Activated T-helper 17 cell treated with anti-CD3 and anti-CD28 coated beads, Interleukin-2, amount 50 U/mL, for 72 hours (primary cell): Measurements from ENCODE around the gene DDAH2. TPM values are rescaled to one million over a fixed set of nuclear protein-coding genes. Genes with fewer than 3 reads are reported as not detected.
"Not testable (repeated sequence)": the region's sequence is repeated elsewhere in the genome, so short reads cannot be mapped to it uniquely, and the experiment has no call there.

Experiments
- ATAC-seq: fragments of 150-1000 bp; cut with Tn5 transposase; replicated peaks from 2 replicates; pipeline ENCODE4 v1.10.0; 2021; ENCODE audit warnings: mild to moderate bottlenecking, moderate library complexity
- H3K27ac Mint-ChIP-seq: one replicate; pipeline ENCODE4 v1.8.0; 2022; ENCODE audit warnings: mixed read lengths
- H3K27me3 Mint-ChIP-seq: one replicate; pipeline ENCODE4 v1.8.0; 2022; ENCODE audit warnings: mixed read lengths
- H3K36me3 Mint-ChIP-seq: one replicate; pipeline ENCODE4 v1.8.0; 2022; ENCODE audit warnings: low read depth, mild to moderate bottlenecking, mixed read lengths
- H3K4me1 Mint-ChIP-seq: one replicate; pipeline ENCODE4 v1.8.0; 2022; ENCODE audit warnings: mixed read lengths
- H3K4me3 Mint-ChIP-seq: one replicate; pipeline ENCODE4 v1.8.0; 2022; ENCODE audit warnings: mild to moderate bottlenecking, mixed read lengths
- H3K9me3 Mint-ChIP-seq: one replicate; pipeline ENCODE4 v1.8.0; 2022; ENCODE audit warnings: mixed read lengths
- total RNA-seq, 2 donors: library from RNA; stranded (reverse); gene quantifications; one replicate each; pipeline ENCODE4 v1.2.3, GENCODE V29; 2022

The DDAH2 gene
- total RNA-seq, 2 donors from 2014 or later: 9.4 to 23.8 TPM

DNA sequence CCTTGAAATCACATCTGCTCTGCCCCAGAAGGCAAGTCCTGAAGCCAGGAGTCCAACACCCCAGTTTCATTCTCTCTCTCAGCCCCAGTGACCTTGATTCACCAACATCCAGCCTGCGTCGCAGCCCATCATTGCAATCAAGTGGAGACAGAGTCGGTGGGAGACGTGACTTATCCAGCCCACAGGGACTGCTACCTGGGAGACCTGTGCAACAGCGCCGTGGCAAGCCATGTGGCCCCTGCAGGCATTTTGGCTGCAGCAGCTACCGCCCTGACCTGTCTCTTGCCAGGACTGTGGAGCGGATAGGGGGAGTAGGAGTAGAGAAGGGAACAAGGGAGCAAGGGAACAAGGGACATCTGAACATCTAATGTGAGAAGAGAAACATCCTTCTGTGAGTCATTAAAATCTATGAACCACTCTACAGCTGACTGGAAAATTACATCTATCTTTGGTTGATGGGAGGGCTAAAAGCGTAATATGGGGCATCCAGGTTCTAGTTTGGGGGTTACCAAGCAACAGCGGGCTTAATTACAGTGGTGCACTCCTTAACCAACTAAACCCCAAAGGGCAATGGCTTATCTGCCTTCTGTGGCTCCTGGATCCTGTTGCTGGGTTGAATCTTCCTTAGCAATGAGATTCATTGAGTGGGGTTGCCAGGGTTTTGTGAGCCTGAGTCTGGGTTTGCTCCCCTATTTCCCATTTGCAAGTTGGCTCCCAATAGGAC, 11.4 kb downstream of the DDAH2 start:
- H3K27me3 Mint-ChIP-seq: no peaks in the 10 kb centered on the region
- H3K27ac Mint-ChIP-seq: no peak overlapping the region
- peaks cover 5% of the 10 kb centered on the region for H3K4me1 Mint-ChIP-seq
- no peaks in the 10 kb centered on the region for H3K9me3 Mint-ChIP-seq
- no peaks in the 10 kb centered on the region for H3K36me3 Mint-ChIP-seq
- no peak overlapping the region for H3K4me3 Mint-ChIP-seq
- ATAC-seq: no peak

GRCh38 chr6:31715022-31715958, 13.8 kb downstream of the DDAH2 start, which contains the start of gene LY6G6D:
LY6G6D (plus strand) TSS chr6:31715348; CDS start chr6:31715356, 8 bp downstream.
- no peak within 1 kb of the TSS for H3K4me3 Mint-ChIP-seq
- H3K27me3 Mint-ChIP-seq: no peaks in the 10 kb centered on the region
- no peak within 1 kb of the TSS for H3K27ac Mint-ChIP-seq
- no peak for ATAC-seq
- H3K36me3 Mint-ChIP-seq: no peaks in the 10 kb centered on the region
- no peaks in the 10 kb centered on the region for H3K9me3 Mint-ChIP-seq
- peaks cover 5% of the 10 kb centered on the region for H3K4me1 Mint-ChIP-seq

DNA sequence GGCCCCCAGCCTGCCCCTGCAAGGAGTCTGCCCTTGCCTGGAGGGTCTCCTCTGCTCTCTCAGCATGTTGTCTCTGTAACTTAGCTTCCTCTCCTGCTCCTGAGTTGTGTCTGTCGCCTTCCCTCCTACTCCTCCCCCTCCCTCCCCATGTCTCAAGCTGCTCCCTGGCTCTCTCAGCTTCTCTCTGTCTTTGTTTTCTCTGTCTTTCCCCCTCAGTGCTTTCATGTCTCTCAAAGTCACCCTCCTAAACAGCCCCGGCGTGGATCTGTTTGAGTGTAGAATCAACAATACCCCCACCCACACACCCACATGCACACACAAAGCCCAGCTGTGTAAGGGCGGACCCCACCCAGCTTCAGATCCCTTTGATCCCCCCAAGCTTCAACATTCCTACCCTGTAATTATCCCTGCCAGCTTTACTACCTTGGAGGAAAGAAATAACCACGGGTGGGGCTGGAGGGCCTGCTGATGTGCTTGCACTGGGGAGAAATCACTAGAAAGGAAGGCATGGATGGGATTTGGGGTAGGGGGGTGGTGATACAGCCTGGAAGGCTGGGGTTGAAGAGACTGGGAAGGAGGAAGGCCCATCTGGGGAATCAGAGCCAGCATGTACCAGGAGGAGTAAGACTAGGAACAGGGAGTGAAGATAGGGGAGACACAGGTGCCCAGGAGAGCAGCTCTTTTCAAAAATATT, 15.0 kb downstream of the DDAH2 start:
- no peaks in the 10 kb centered on the region for H3K27me3 Mint-ChIP-seq
- H3K9me3 Mint-ChIP-seq: no peaks in the 10 kb centered on the region
- no peak overlapping the region for H3K4me3 Mint-ChIP-seq
- no peaks in the 10 kb centered on the region for H3K36me3 Mint-ChIP-seq
- no peak overlapping the region for H3K27ac Mint-ChIP-seq
- no peak for ATAC-seq
- H3K4me1 Mint-ChIP-seq: peaks cover 5% of the 10 kb centered on the region

- Mint-ChIP-seq H3K27ac (no peak overlapping the region), H3K9me3 (no peaks in the 10 kb centered on the region), H3K36me3 (no peaks in the 10 kb centered on the region), H3K4me3 (no peak overlapping the region), H3K4me1 (peaks cover 5% of the 10 kb centered on the region), H3K27me3 (no peaks in the 10 kb centered on the region)
- no peak for ATAC-seq
Observed at GRCh38 chr6:31713465-31713864, 15.6 kb downstream of the DDAH2 start.

GRCh38 chr6:31712296-31712695, 16.8 kb downstream of the DDAH2 start:
- peaks cover 5% of the 10 kb centered on the region for H3K4me1 Mint-ChIP-seq
- ATAC-seq: no peak
- no peak overlapping the region for H3K4me3 Mint-ChIP-seq
- H3K27ac Mint-ChIP-seq: peak overlapping the region; percentile 38
- no peaks in the 10 kb centered on the region for H3K36me3 Mint-ChIP-seq
- H3K9me3 Mint-ChIP-seq: no peaks in the 10 kb centered on the region
- H3K27me3 Mint-ChIP-seq: no peaks in the 10 kb centered on the region

DNA sequence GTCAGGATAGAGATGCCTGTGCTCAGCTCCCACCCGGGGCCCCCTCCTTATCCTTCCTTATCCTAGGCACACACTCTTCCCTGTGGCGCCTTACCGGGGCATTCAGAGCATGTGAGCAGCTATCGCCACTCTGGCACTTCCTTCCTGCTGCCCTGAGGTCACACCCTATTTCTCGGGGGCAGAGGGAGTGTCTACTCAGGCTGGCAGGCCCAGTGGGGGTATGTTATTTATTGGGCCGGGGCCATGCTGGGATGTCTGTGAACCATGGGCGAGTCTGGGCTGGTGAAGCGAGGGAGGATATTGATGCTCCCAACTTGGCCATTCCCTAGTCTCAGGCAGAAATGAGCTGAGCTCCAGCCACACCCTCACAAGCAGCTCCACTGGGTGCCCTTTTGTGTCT, 17.9 kb downstream of the DDAH2 start:
- peak overlapping the region; percentile 47 for H3K27ac Mint-ChIP-seq
- no peaks in the 10 kb centered on the region for H3K9me3 Mint-ChIP-seq
- no peak for ATAC-seq
- no peak overlapping the region for H3K4me3 Mint-ChIP-seq
- H3K36me3 Mint-ChIP-seq: no peaks in the 10 kb centered on the region
- H3K27me3 Mint-ChIP-seq: no peaks in the 10 kb centered on the region
- peaks cover 5% of the 10 kb centered on the region for H3K4me1 Mint-ChIP-seq

- Mint-ChIP-seq H3K4me3 (no peak overlapping the region), H3K27me3 (no peaks in the 10 kb centered on the region)
Observed at GRCh38 chr6:31710523-31711219, 18.4 kb downstream of the DDAH2 start.

DNA sequence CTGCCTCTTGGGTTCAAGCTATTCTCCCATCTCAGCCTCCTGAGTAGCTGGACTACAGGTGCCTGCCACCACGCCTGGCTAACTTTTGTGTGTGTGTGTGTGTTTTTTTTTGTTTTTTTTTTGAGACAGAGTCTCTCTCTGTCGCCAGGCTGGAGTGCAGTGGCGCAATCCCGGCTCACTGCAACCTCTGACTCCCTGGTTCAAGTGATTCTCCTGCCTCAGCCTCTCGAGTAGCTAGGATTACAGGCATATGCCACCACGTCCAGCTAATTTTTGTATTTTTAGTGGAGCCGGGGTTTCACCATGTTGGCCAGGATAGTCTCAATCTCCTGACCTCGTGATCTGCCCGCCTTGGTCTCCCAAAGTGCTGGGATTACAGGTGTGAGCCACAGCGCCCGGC, 19.9 kb downstream of the DDAH2 start:
- not testable (repeated sequence) for H3K4me3 Mint-ChIP-seq, ATAC-seq, H3K9me3 Mint-ChIP-seq, H3K4me1 Mint-ChIP-seq, H3K27ac Mint-ChIP-seq, H3K36me3 Mint-ChIP-seq, H3K27me3 Mint-ChIP-seq

More at GRCh38 chr6:31710523-31711219, 18.4 kb downstream of the DDAH2 start:
- Mint-ChIP-seq H3K9me3 (no peaks in the 10 kb centered on the region), H3K4me1 (peaks cover 5% of the 10 kb centered on the region), H3K36me3 (no peaks in the 10 kb centered on the region), H3K27ac (peak overlapping the region; percentile 47)
- ATAC-seq: no peak

- Mint-ChIP-seq H3K4me1 (peaks cover 9% of the 10 kb centered on the region), H3K36me3 (no peaks in the 10 kb centered on the region), H3K27ac (no peak overlapping the region), H3K4me3 (no peak overlapping the region), H3K27me3 (no peaks in the 10 kb centered on the region), H3K9me3 (no peaks in the 10 kb centered on the region)
- ATAC-seq: no peak
Observed at GRCh38 chr6:31708224-31708623, 20.9 kb downstream of the DDAH2 start.

- Mint-ChIP-seq H3K4me1 (peaks cover 10% of the 10 kb centered on the region), H3K27ac (no peak overlapping the region), H3K36me3 (no peaks in the 10 kb centered on the region), H3K27me3 (no peaks in the 10 kb centered on the region), H3K9me3 (no peaks in the 10 kb centered on the region), H3K4me3 (no peak overlapping the region)
- ATAC-seq: no peak
Observed at GRCh38 chr6:31707701-31708100, 21.4 kb downstream of the DDAH2 start.

DNA sequence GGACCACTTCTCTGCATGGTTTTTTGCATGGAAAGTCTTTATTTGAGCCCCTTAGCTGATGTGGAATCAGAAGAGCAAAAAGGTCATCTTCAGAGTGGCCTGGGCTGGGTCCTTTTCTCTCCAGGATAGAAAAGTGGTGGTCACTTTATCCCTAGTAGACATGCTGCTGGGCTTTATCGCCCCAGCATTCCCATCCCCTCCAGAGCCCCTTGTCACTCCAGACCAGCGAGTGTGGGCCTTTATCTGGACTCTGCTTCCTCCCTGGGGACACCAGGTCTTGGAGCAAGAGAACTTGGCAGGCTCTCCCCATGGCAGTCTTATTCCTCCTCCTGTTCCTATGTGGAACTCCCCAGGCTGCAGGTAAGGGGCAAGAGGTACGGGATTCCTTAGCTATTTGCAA, 22.5 kb downstream of the DDAH2 start, which contains the start of gene LY6G6F:
LY6G6F (plus strand) TSS at position 268 of the 400 bp plus-strand sequence; CDS start at position 309, 41 bp downstream.
- H3K27me3 Mint-ChIP-seq: no peaks in the 10 kb centered on the region

GRCh38 chr6:31705931-31706330, 23.2 kb downstream of the DDAH2 start:
- H3K4me3 Mint-ChIP-seq: no peak overlapping the region
- no peaks in the 10 kb centered on the region for H3K9me3 Mint-ChIP-seq
- H3K27ac Mint-ChIP-seq: no peak overlapping the region
- H3K36me3 Mint-ChIP-seq: peaks cover 5% of the 10 kb centered on the region
- peaks cover 17% of the 10 kb centered on the region for H3K4me1 Mint-ChIP-seq
- no peaks in the 10 kb centered on the region for H3K27me3 Mint-ChIP-seq
- no peak for ATAC-seq

More for the DNA sequence above, 22.5 kb downstream of the DDAH2 start, which contains the start of gene LY6G6F:
- Mint-ChIP-seq H3K4me3 (no peak within 1 kb of the TSS), H3K27ac (no peak within 1 kb of the TSS), H3K9me3 (no peaks in the 10 kb centered on the region), H3K4me1 (peaks cover 11% of the 10 kb centered on the region), H3K36me3 (no peaks in the 10 kb centered on the region)
- ATAC-seq: no peak

GRCh38 chr6:31702819-31703716, 26.0 kb downstream of the DDAH2 start, which contains the start of gene ABHD16A:
ABHD16A (minus strand) TSS chr6:31703324; CDS start chr6:31703281, 43 bp downstream.
- Mint-ChIP-seq H3K27ac (peak within 1 kb of the TSS; percentile 98), H3K9me3 (no peaks in the 10 kb centered on the region), H3K36me3 (peaks cover 32% of the 10 kb centered on the region), H3K4me1 (peaks cover 14% of the 10 kb centered on the region), H3K27me3 (no peaks in the 10 kb centered on the region), H3K4me3 (peak within 1 kb of the TSS; percentile 98)
- peak; percentile 97 for ATAC-seq
